Measurements from ENCODE around the gene PANK1.

GRCh38 chr10:89622151-89622550, 22.9 kb downstream of the PANK1 start:
- TF ChIP-seq CTCF (conservative IDR thresholded peaks at IDR 0.05; ENCODE audit: low read length) = no peak
- TF ChIP-seq EZH2phosphoT487 (IDR thresholded peaks at IDR 0.05; ENCODE audit: borderline replicate concordance, low read depth, low read length) = no peak
